Stimulated activated naive CD4-positive, alpha-beta T cell (primary cell): Measurements from ENCODE around the gene ZNF367.
"Not testable (repeated sequence)": the region's sequence is repeated elsewhere in the genome, so short reads cannot be mapped to it uniquely, and the experiment has no call there.

Experiments used
- DNase-seq, 6 experiments: peaks; one replicate each; lab custom pipeline; 2025; lab: John Stamatoyannopoulos, UW

Gene ZNF367

DNA sequence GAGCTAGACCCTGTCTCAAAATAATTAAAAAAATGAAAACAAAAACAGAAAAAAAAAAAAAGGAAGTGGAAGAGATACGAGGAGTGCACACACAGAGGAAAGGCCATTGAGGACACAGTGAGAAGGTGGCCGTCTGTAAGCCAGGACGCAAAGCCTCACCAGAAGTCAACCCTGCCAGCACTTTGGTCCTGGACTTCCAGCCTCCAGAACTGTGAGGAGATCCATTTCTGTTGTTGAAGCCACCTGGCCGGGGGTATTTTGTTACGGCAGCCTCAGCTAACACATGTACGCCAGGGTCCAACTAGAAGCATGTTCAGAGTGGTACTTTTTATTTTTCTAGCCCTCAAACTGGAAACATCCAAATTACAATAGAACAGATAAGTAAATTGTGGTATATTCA lies 56.5 kb downstream of the ZNF367 start:
- no peak for DNase-seq

DNA sequence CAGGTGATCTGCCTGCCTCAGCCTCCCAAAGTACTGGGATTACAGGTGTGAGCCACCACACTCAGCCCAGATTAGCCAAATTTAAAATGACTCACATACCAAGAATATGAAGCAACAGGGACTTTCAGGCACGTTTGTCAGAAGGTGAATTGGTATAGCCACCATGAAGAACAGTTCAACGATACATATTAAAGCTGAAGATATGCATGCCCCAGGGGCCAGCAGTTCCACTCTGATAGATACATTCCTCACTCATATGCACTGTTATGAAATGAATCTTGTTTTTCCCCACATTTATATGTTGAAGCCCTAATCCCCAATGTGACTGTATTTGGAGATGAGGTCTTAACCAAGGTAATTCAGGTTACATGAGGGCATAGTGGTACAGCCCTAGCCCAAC lies 57.2 kb downstream of the ZNF367 start:
- no peak for DNase-seq

DNA sequence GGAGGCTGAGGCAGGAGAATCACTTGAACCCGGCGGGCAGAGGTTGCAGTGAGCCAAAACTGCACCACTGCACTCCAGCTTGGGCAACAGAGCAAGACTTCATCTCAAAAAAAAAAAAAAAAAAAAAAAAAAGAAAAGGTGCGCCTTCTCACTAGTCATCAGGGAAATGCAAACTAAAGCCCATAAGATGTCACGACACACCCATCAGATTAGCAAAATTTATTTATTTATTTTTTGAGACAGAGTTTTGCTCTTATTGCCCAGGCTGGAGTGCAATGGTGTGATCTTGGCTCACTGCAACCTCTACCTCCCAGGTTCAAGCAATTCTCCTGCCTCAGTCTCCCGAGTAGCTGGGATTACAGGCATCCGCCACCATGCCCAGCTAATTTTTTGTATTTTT lies 57.6 kb downstream of the ZNF367 start:
- DNase-seq, result not testable (repeated sequence)

DNA sequence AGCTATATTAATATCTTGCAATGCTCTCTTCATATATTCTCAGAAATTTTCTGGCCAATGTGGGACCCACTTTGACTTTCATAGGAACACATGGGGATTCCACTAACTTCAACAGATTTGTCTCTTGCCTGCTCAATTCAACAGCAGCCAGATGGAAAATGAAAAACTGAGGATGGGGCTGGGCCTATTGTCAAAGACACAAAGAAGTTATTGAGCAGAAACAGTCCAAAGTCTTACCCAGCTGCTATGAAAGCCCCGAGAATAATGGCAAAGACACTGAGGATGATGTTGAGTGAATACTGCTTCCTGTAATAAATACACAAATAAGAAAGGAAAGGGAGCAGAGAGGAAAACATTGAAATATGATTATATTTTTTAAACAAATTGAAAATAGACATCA lies 67.3 kb downstream of the ZNF367 start:
- no peak for DNase-seq

DNA sequence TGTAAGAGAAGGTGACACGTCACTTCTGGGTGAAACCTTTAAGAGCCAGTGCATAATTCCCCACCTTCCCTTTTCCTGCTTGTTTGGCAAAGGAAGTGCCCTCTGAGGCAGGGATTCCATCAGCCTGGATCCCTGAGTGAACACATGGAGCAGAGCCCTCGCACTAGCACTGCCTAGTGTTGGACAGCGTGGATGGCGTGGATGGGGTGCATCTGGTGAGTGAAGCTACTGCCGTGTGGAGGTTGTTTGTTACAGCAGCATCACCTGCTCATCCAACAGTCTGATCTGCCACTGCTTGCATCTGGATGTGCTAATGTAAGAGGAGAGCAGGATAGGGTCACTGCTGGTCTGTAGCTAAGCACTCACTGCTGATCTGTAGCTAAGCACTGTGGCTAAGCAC lies 69.9 kb downstream of the ZNF367 start:
- no peak for DNase-seq

DNA sequence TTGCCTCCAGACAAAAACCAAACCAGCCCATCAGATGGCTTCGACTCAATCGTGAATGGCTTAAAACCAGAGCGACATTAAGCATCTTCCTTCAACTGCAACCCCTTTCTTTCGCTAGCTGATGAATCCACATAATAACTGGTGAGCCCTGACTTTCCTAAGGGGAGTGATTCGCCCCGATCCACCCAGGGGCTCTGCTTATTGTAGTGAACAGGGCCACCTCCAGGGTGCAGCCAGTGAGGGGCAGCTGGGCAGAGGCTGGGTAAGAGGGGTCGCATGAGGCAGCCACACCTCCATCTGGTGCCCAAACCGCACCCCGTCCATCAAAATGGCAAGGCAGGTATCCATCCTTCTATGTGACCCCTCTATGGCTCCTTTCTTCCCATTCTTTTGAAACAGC lies 72.6 kb downstream of the ZNF367 start:
- no peak for DNase-seq

DNA sequence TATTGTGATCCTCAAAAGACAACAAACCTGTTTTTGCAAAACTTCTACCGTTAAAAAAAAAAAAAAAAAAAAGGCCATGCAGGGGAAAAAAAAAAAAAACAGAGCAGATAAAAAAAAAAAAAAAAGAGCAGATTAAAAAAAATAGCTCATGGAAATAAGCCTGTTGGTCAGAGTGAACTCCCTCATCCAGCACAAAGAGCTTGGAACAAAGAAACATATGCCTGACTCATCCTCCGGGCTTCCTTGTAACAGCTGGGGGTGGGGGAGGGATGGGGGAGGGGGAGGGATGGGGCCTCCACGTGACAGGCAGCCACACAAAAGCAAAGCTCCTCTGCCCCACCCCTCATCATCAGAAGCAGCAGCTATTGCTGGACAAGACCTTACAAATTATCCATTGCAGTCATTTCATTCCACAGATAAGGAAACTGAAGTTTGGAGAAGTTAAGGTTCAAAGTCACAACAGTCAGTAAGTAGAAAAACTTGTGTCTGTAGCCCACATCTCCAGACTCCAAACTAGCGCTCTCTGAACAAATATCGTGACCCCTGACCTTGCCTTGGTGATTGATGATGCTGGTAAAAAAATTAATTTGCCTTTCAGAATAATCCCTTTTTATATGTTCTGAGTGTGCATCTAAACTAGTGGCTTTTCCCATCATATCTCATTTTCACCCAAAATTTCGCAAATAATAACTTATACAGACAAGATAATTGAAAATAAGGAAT lies 73.6 kb downstream of the ZNF367 start:
- no peak for DNase-seq

DNA sequence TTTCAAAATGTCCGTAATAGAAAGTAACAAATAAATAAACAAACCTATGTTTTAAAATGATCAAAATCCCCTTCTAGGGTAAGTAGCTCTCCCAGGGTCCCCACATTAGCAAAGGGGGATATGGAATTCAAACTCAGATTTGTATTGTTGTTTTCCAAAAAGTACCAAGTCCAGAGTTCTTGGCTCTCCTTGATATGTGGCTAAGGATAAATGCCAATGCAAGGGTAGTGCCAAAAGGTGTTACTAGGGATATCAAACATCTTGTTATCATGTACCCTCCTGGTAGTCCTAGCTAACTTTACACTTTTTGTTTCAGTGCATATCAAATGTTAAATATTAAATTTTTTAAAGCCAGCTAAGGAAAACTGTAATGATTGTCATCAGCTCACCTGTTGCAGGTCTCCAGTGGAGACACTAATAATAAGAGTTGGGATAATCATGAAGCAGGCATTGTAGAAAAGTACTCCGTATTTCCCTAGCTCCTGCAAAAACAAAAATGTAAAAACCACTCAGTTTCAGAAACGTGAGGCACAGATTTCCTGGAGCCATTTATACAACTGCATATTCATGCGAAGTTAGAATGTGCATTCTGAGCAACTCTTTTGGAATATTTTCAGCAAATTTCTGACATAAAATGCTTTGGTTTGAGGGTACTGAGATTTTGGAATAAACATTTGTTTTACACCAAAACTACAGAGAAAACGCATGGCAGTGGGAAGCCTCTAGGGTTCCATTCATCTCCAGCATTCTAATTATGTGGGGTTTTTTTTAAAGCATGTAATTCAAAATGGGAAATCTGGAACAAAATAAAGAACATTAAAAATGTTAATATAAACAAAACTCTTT lies 74.4 kb downstream of the ZNF367 start:
- no peak for DNase-seq

DNA sequence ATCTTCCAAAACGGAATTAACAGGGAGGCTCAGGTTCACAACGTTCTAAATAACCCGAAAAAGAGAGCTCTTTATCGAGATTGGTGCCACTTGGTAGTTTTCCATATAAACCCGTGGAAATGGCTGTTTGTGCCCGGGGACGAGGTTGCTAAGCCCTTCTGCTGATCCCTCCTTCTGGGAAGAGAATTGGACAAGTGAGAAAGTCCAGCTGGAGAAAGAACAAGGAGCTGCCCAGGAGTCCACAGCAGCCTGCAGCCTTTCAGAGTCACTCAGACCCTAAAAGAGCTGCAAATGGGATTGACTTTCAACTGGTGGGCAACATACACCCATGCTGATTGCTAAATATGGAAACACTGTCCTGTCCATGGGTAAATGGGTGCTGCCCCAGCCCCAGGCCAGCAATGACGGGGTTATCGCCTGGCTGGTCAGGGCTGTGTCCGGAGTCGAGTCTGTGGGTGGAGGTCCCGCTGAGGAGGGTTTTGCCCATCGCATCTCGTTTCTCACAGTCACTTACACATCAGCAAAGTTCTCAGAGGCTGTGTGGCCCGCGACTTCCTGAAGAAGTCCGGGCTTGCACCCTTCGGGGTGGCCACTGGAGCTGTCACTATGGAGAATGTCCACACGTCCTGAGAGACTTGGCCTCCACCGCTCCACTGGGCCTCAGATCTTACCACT lies 75.5 kb downstream of the ZNF367 start:
- no peak for DNase-seq

DNA sequence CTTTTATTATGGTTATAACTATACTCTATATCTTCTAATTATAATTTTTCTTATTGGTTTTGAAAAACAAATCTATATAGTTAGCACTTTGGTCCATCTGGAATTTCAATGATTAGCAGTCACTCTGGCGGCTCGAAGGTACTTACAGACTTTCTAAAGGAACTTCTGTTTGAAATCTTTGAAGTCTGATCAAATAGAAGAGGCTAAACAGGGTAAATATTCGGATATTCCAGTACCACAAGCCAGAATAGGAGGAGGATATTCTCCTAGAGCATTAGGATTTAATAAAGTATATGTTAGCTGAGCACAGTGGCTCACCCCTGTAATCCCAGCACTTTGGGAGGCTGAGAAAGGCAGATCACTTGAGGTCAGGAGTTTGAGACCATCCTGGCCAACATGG lies 77.5 kb downstream of the ZNF367 start:
- no peak for DNase-seq

DNA sequence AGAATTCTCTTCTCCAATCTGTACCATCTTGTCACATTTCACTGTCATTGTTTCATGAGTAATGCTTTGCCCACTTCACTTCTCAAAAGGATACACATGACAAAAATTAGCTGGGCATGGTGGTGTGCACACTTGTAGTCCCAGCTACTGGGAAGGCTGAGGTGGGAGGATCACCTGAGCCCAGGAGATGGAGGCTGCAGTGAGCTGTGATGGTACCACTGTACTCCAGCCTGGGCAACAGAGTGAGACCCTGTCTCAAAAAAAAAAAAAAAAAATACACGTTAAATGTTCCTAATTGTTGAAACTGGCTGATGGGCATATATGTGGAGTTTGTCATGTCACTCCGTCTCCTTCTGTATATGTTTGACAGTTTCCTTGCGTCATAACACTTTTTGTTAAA lies 79.9 kb downstream of the ZNF367 start:
- no peak for DNase-seq
